Endothelial cell of umbilical vein (primary cell): ENCODE results near the gene LRP1B. TPM values are rescaled to one million over a fixed set of nuclear protein-coding genes. Genes with fewer than 3 reads are reported as not detected.

Experiments used
- BruUV-seq: library from RNA; stranded (reverse); fragments of 400-500 nt; replicated peaks from 2 replicates; lab custom pipeline; 2021; lab: Mats Ljungman, UMichigan
- CTCF ChIA-PET: fragments of 300-600, 350-600 bp; sonication (Branson Sonifier 250); formaldehyde crosslinking; loops from one replicate; lab custom pipeline; 2021; ENCODE audit warnings: antibody characterized with exemption, inconsistent platforms; lab: Charles Lee
- POLR2A ChIA-PET: fragments of 300-600, 350-600 bp; sonication (Branson Sonifier 250); formaldehyde crosslinking; loops from one replicate; lab custom pipeline; 2021; ENCODE audit warnings: antibody characterized with exemption, inconsistent platforms; lab: Charles Lee
- DNase-seq: peaks from one replicate; pipeline ENCODE4 v3.0.0-alpha.2; 2011; ENCODE audit warnings: low read depth, low spot score
- FAIRE-seq: peaks from 2 replicates; lab custom pipeline; 2011; peaks lifted over from hg19 to GRCh38; lab: Jason Lieb, UNC
- H2AFZ ChIP-seq: 2 replicates; pipeline ENCODE4 v1.6.0; 2012; ENCODE audit warnings: low read depth, low read length, control low read depth, inconsistent platforms
- H3K27ac ChIP-seq: 2 replicates; pipeline ENCODE4 v1.5.1; 2011; ENCODE audit warnings: low read depth, mild to moderate bottlenecking, control low read depth, low read length, moderate library complexity; ENCODE audit not compliant: insufficient read depth
- H3K27me3 ChIP-seq, 2 experiments: 2 replicates each; pipeline versions ENCODE4 v1.6.0 to v1.6.1; 2011; ENCODE audit warnings: low read length in 2 of 2, mixed read lengths in 1 of 2; ENCODE audit not compliant: control insufficient read depth in 2 of 2, insufficient read depth in 2 of 2
- H3K36me3 ChIP-seq, 2 experiments: 2 replicates in 1 of 2; 3 replicates in 1 of 2; pipeline ENCODE4 v1.5.1; 2011; ENCODE audit warnings: low read length in 2 of 2, mild to moderate bottlenecking in 1 of 2, moderate library complexity in 1 of 2; ENCODE audit not compliant: control insufficient read depth in 2 of 2, insufficient read depth in 2 of 2; ENCODE audit errors: extremely low read depth in 1 of 2
- H3K4me1 ChIP-seq: 3 replicates; pipeline ENCODE4 v1.5.1; 2011; ENCODE audit warnings: mild to moderate bottlenecking, low read length; ENCODE audit not compliant: control insufficient read depth, insufficient read depth; ENCODE audit errors: extremely low read depth
- H3K4me2 ChIP-seq: 2 replicates; pipeline ENCODE4 v1.6.1; 2011; ENCODE audit warnings: low read length, control low read depth, mixed read lengths; ENCODE audit not compliant: insufficient read depth
- H3K4me3 ChIP-seq, 3 experiments: fragments of 200-600 bp in 1 of 3; sonication (generic), shearing (Covaris generic) in 1 of 3; replicated peaks in 1 of 3; 2 replicates each; pipeline ENCODE4 v1.5.1; 2011 to 2016; ENCODE audit warnings: control low read depth in 3 of 3, low read length in 3 of 3, mild to moderate bottlenecking in 2 of 3, inconsistent platforms in 1 of 3, low read depth in 1 of 3, moderate library complexity in 1 of 3; ENCODE audit not compliant: insufficient read depth in 1 of 3
- H3K79me2 ChIP-seq: 2 replicates; pipeline ENCODE4 v1.6.0; 2012; ENCODE audit warnings: low read length, inconsistent platforms; ENCODE audit not compliant: control insufficient read depth, insufficient read depth
- H3K9ac ChIP-seq: replicated peaks from 2 replicates; pipeline ENCODE3; 2011; ENCODE audit warnings: low read length, control low read depth; ENCODE audit not compliant: insufficient read depth; ENCODE audit errors: extremely low read depth
- H3K9me1 ChIP-seq: replicated peaks from 3 replicates; pipeline ENCODE4 v1.6.0; 2011; ENCODE audit warnings: mild to moderate bottlenecking, low read length; ENCODE audit not compliant: control insufficient read depth, insufficient read depth; ENCODE audit errors: extremely low read depth
- H3K9me3 ChIP-seq: replicated peaks from 2 replicates; pipeline ENCODE4 v1.5.1; 2012; ENCODE audit warnings: low read length, inconsistent platforms; ENCODE audit not compliant: control insufficient read depth, insufficient read depth
- H4K20me1 ChIP-seq: replicated peaks from 2 replicates; pipeline ENCODE3; 2011; ENCODE audit warnings: mild to moderate bottlenecking, low read length; ENCODE audit not compliant: control insufficient read depth, insufficient read depth; ENCODE audit errors: extremely low read depth
- EZH2 ChIP-seq: IDR thresholded peaks from 2 replicates; pipeline ENCODE4 v1.6.1; 2012; ENCODE audit warnings: borderline replicate concordance, low read depth, mild to moderate bottlenecking, moderate library complexity, low read length, inconsistent platforms; ENCODE audit not compliant: severe bottlenecking
- FOS ChIP-seq: IDR thresholded peaks from 2 replicates; pipeline ENCODE4 v1.6.1; 2011; ENCODE audit warnings: mild to moderate bottlenecking, low read length, moderate library complexity, borderline replicate concordance; ENCODE audit not compliant: insufficient read depth
- GATA2 ChIP-seq: IDR thresholded peaks from 2 replicates; pipeline ENCODE4 v1.7.0; 2011; ENCODE audit warnings: low read depth, mild to moderate bottlenecking, moderate library complexity, mixed read lengths, low read length; ENCODE audit not compliant: insufficient read length, insufficient read depth
- JUN ChIP-seq: IDR thresholded peaks from 2 replicates; pipeline ENCODE4 v1.6.1; 2011; ENCODE audit warnings: borderline replicate concordance, low read depth; ENCODE audit not compliant: insufficient read length, insufficient read depth
- MYC ChIP-seq: IDR thresholded peaks from one replicate; pipeline ENCODE4 v1.6.1; 2011; ENCODE audit warnings: mild to moderate bottlenecking, low read depth, low read length
- POLR2A ChIP-seq: IDR thresholded peaks from 2 replicates; pipeline ENCODE4 v1.6.1; 2012; ENCODE audit warnings: low read depth, mild to moderate bottlenecking, control low read depth, low read length
- POLR2AphosphoS5 ChIP-seq: IDR thresholded peaks from 2 replicates; pipeline ENCODE4 v1.6.1; 2012; ENCODE audit warnings: low read depth, mild to moderate bottlenecking, control low read depth, low read length, moderate library complexity; ENCODE audit not compliant: insufficient read depth
- dilution Hi-C: fragments of 300-500 bp; cut with MboI; formaldehyde crosslinking; loops from one replicate; pipeline ENCODE4 v1.15.0; 2019; ENCODE audit warnings: low sequenced_read_pairs; ENCODE audit not compliant: extremely low pct_ligation_motif_present
- intact Hi-C: fragments of 100-400 bp; cut with micrococcal nuclease; formaldehyde crosslinking; loops from one replicate; pipeline ENCODE4 v1.10.0; 2022
- polyA plus RNA-seq, 4 experiments: library from polyadenylated mRNA; depleted of rRNA in 3 of 4; stranded (reverse) in 3 of 4; unstranded in 1 of 4; fragments of >200 nt; gene quantifications; 2 replicates each; pipeline versions ENCODE4 v1.2.1 to v1.2.3, GENCODE V29; 2011 to 2012; ENCODE audit warnings: missing spikeins in 1 of 4
- total RNA-seq: library from RNA; stranded (reverse); gene quantifications from 2 replicates; pipeline ENCODE4 v1.2.3, GENCODE V29; 2021
- TF ChIP-seq, protein P1 (sequence below): IDR thresholded peaks from 2 replicates; pipeline ENCODE4 v1.6.1; 2011; ENCODE audit not compliant: insufficient read depth, insufficient read length
- TF ChIP-seq, protein P2 (sequence below), 2 donors: IDR thresholded peaks; 1 replicate in 1 of 2; 2 replicates in 1 of 2; pipeline ENCODE4 v1.5.1; 2011; ENCODE audit warnings: low read length in 2 of 2, mild to moderate bottlenecking in 2 of 2, moderate library complexity in 2 of 2, control low read depth in 1 of 2, inconsistent platforms in 1 of 2, low read depth in 1 of 2; ENCODE audit not compliant: insufficient read depth in 1 of 2; ENCODE audit errors: extremely low read depth in 1 of 2

The LRP1B gene
- total and polyA plus RNA-seq, 2 donors (not counting 3 experiments of a cell fraction or from before 2014, with no cell fraction given) = 0.03 to 0.07 TPM

DNA sequence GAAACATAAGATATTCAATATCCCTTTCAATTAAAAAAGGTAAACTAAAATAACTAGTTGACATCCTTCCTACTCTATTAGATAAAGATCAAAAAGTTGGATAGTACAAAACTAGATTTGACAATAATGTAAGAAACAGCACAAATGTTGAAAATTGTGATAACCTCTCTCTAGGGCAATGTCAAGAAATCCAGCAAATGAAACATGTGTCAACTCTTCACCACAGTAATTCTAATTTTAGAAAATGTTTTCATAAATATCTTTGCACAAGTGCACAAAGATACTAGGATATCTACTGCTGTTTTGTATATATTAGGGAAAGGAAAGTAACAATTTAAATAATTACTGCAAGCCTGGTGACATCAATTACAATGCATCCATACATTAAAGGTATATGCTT, 1220.1 kb downstream of the LRP1B start:
- no peak overlapping the region for H3K9ac ChIP-seq
- intact Hi-C loops (no loop called here), dilution Hi-C loops (no loop called here)
- ChIA-PET CTCF (no interaction called here), POLR2A (no interaction called here)
- no peaks in the 10 kb centered on the region for H3K36me3 ChIP-seq
- H3K27me3 ChIP-seq = no peaks in the 10 kb centered on the region
- no peaks in the 10 kb centered on the region for H3K79me2 ChIP-seq
- no peaks in the 10 kb centered on the region for H3K9me1 ChIP-seq
- no peaks in the 10 kb centered on the region for H3K4me1 ChIP-seq
- no TSS peak for BruUV-seq
- no peaks in the 10 kb centered on the region for H4K20me1 ChIP-seq
- no peak overlapping the region for H3K4me3 ChIP-seq
- no peaks in the 10 kb centered on the region for H3K9me3 ChIP-seq
- DNase-seq (no peak), FAIRE-seq (no peak)
- H3K4me2 ChIP-seq = no peak overlapping the region
- no peak overlapping the region for H2AFZ ChIP-seq
- no peak overlapping the region for H3K27ac ChIP-seq
- TF ChIP-seq, protein P1, sequence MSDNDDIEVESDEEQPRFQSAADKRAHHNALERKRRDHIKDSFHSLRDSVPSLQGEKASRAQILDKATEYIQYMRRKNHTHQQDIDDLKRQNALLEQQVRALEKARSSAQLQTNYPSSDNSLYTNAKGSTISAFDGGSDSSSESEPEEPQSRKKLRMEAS = no peak
- TF ChIP-seq MYC (no peak), POLR2AphosphoS5 (no peak), POLR2A (no peak), FOS (no peak), GATA2 (no peak), EZH2 (no peak), JUN (no peak)
- TF ChIP-seq, protein P2, sequence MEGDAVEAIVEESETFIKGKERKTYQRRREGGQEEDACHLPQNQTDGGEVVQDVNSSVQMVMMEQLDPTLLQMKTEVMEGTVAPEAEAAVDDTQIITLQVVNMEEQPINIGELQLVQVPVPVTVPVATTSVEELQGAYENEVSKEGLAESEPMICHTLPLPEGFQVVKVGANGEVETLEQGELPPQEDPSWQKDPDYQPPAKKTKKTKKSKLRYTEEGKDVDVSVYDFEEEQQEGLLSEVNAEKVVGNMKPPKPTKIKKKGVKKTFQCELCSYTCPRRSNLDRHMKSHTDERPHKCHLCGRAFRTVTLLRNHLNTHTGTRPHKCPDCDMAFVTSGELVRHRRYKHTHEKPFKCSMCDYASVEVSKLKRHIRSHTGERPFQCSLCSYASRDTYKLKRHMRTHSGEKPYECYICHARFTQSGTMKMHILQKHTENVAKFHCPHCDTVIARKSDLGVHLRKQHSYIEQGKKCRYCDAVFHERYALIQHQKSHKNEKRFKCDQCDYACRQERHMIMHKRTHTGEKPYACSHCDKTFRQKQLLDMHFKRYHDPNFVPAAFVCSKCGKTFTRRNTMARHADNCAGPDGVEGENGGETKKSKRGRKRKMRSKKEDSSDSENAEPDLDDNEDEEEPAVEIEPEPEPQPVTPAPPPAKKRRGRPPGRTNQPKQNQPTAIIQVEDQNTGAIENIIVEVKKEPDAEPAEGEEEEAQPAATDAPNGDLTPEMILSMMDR (IDR thresholded peaks at IDR 0.05; ENCODE audit: extremely low read depth in 1 of 2, insufficient read depth in 1 of 2, low read depth in 1 of 2, low read length in 2 of 2) = no peak
